HG03558 (cell line): ENCODE data around the gene STH.

Experiments used
- ATAC-seq: cut with Tn5 transposase; IDR thresholded peaks from one replicate; pipeline ENCODE4 v1.9.1; 2021; ENCODE audit warnings: moderate number of reproducible peaks; ENCODE audit not compliant: unreplicated experiment; ENCODE audit errors: extremely low read depth

STH gene

GRCh38 chr17:46023783-46024388 lies 24.8 kb downstream of the STH start:
- no peak for ATAC-seq

- ATAC-seq, result no peak
These were observed 25.5 kb downstream of the STH start for GRCh38 chr17:46024590-46024989.

- no peak for ATAC-seq
These were observed 26.0 kb downstream of the STH start for GRCh38 chr17:46025060-46025459.

- no peak for ATAC-seq
These were observed 26.6 kb downstream of the STH start for GRCh38 chr17:46025510-46026165.

GRCh38 chr17:46026166-46027047 lies 27.4 kb downstream of the STH start:
- ATAC-seq, result no peak

GRCh38 chr17:46027048-46027975 lies 28.3 kb downstream of the STH start:
- no peak for ATAC-seq

GRCh38 chr17:46027976-46028325 lies 28.9 kb downstream of the STH start:
- ATAC-seq, result no peak

GRCh38 chr17:46028374-46028773 lies 29.3 kb downstream of the STH start:
- no peak for ATAC-seq

- ATAC-seq, result no peak
These were observed 30.0 kb downstream of the STH start for GRCh38 chr17:46028981-46029565.

- ATAC-seq, result no peak
These were observed 30.6 kb downstream of the STH start for GRCh38 chr17:46029627-46030026.

GRCh38 chr17:46030752-46031151 lies 31.7 kb downstream of the STH start:
- ATAC-seq, result no peak

- no peak for ATAC-seq
These were observed 32.4 kb downstream of the STH start for GRCh38 chr17:46031440-46031839.

GRCh38 chr17:46031920-46032319 lies 32.9 kb downstream of the STH start:
- ATAC-seq, result no peak

GRCh38 chr17:46032909-46033308 lies 33.9 kb downstream of the STH start:
- no peak for ATAC-seq

GRCh38 chr17:46033392-46033791 lies 34.3 kb downstream of the STH start:
- ATAC-seq, result no peak

- ATAC-seq, result no peak
These were observed 36.2 kb downstream of the STH start for GRCh38 chr17:46035112-46035818.

- no peak for ATAC-seq
These were observed 37.4 kb downstream of the STH start for GRCh38 chr17:46036491-46036890.

GRCh38 chr17:46037722-46038255 lies 38.7 kb downstream of the STH start:
- ATAC-seq, result no peak

GRCh38 chr17:46038414-46038813 lies 39.4 kb downstream of the STH start:
- no peak for ATAC-seq
